HG02798 (cell line): ENCODE measurements around the gene MADCAM1.
"Not testable (repeated sequence)": the region's sequence is repeated elsewhere in the genome, so short reads cannot be mapped to it uniquely, and the experiment has no call there.

Experiments used
- ATAC-seq: cut with Tn5 transposase; IDR thresholded peaks from one replicate; pipeline ENCODE4 v1.9.1; 2021; ENCODE audit warnings: mild to moderate bottlenecking; ENCODE audit not compliant: unreplicated experiment, poor library complexity

Gene MADCAM1

DNA sequence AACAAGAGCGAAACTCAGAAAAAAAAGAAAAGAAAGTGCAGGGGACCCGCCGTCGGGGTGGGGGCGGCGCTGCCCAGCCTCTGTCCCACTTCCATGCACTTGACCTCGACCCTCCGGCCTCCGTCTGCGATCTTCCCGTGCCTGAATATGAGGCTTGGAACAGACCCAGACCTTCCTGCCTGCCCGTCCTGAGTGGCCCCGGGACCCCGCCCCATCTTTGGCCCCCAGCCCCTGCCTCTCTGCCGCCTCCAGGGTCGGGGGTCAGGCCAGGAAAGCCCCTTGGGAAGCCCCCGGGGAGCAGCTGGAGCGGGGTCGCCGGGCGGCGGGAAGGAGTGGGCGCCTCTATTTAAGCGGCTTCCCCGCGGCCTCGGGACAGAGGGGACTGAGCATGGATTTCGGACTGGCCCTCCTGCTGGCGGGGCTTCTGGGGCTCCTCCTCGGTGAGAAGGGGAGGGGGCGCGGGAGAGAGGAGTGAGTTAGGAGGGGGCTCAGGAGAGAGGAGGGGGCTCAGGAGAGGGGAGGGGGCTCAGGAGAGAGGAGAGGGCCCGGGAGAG lies at the start of gene MADCAM1:
Gene MADCAM1 (plus strand): TSS at position 375 of the 554 bp plus-strand sequence. CDS start 14 bp downstream, at position 389.
- ATAC-seq: no peak

DNA sequence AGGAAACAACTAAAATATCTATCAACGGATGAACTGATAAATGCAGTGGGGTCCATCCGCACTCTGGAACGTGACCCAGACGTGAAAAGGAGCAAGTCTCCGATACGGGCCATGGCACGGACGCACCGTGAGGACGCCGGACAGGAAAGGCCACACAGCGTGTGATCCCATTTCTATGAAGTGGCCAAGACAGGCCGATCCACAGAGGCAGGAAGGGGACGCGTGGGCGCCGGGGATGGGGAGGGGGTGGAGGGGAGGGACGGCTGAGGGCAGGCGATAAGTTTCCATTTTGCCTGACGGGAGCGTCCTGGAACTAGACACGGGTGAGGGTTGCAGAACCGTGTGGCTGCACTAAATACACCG lies 49.2 kb upstream of the MADCAM1 start:
- ATAC-seq: no peak

DNA sequence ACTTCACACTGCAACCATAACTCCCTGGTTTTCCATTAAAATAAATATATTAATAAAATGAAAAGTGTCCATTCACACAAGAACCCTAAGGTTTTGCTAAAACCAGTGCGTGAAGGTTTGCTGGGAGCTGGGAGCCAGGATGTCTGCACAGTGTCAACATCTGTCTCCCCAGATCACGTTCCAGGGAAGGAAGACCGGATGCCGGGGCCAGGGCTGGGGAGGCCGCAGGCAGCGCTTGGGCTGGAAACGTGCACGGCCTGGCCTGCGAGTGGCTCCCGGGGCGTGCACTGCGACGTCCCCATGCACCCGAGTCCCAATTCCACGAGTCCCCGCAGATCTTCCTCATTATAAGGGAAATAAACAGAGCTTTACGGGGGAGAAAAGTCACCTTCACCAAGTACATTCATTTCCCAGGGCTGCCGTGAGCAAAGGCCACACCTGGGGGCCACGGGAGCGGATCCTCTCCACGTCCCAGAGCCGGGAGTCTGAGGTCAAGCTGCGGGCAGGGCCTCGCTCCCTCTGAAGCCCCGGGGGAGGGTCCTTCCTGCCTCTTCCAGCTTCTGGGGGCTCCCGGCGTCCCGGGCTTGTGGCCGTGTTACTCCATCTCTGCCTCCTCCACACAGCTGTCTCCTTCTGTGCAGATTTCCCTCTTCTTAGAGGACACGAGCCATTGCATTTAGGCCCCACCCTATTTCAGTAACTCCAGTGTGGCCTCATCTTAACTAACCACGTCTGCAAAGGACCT lies 48.3 kb upstream of the MADCAM1 start:
- no peak for ATAC-seq

DNA sequence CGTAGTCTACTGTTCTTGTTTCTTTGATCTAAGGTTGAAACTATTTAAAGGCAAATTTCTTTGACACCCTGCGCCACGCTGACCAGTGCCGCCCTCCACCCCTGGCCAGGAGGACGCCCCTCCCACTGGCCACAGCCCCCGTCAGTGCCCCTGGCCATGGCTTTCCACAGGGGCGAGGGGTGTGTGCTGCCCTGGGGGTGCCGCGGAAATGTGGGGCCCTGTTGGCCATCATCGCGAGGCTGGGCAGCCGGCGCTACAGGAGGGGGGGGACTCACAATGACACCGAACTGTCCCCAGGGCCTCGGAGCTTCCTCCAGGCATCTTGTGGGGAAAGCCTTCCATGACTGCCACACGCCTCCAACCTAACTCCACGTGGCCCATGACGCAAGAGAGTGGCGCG lies 46.4 kb upstream of the MADCAM1 start:
- no peak for ATAC-seq

DNA sequence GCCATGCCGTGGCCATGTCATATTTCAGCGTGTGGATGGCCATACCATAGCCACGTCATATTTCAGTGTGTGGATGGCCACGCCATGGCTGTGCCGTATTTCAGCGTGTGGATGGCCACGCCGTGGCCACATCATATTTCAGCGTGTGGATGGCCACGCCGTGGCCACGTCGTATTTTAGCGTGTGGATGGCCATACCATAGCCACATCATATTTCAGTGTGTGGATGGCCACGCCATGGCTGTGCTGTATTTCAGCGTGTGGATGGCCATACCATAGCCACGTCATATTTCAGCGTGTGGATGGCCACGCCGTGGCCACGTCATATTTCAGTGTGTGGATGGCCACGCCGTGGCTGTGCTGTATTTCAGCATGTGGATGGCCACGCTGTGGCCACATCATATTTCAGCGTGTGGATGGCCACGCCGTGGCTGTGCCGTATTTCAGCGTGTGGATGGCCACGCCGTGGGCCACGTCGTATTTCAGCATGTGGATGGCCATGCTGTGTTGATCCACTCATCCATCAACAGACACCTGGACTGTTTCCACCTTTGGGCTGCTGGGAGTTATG lies 45.3 kb upstream of the MADCAM1 start:
- not testable (repeated sequence) for ATAC-seq

DNA sequence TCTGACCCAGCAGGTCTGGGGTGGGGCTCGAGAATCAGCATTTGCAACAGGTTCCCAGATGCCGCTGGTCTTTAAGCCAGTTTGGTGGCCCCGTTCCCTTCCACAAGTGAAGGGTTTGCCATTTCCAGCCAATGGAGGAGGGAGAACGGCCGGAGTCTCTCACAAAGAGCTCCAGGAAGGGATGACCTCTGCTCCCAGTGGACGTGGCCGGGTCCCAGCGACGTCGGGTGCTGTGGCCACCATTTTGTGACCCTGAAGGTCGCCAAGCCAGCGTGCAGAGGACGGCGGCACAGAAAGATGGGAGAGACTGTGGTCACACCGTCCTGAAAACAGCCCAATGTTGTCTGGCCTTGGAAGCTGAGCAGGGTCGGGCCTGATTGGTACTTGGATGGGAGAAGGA lies 43.5 kb upstream of the MADCAM1 start:
- ATAC-seq: no peak

DNA sequence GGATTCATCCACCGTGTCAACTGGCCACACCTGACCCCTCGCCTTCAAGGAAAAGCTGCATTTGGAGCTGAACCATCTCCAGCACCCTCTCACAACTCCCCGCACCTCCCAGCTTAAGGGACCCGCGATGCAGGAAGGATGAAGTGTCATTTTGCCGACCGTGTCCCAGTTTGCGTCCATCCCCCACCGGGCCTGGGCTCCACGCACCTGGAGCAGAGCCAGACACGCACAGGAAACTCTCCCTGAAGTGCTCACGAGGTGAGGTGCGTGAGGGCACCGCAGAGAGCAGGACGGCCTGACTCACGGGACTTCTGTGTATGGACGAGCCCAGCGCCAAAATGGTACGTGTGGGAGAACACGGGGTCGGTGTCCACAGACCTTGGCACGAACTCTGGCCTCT lies 42.7 kb upstream of the MADCAM1 start:
- no peak for ATAC-seq

DNA sequence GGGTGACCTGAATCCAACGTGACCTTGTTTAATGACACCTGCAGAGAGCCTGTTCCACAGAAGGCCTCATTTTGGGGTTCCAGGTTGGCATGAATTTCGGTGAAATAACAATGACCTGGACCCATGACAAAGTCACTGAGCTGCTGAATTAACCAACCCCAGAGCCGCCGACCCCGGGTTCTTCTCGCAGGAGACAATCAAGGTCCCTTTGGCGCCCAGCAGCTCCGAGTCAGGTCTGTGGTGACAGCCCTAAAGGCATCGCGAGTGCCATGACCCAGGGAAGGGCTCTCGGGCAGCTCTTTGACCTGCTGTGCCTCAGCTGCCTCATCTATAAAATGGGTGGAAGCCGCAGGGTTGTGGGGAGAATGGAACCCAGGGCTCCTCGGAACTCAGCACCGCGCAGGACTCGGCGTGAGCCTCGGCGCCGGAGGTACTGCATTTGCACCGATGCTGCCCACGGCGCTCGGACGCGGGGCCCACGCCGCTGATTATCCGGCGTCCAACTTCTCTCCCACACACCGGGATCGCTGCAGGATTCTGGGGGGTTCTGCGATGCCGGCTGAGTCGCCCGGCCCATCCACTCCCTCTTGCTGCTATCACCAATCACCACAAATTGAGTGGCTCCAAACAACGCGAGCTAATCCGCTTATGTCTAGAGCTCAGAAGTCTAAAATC lies 41.1 kb upstream of the MADCAM1 start:
- no peak for ATAC-seq

DNA sequence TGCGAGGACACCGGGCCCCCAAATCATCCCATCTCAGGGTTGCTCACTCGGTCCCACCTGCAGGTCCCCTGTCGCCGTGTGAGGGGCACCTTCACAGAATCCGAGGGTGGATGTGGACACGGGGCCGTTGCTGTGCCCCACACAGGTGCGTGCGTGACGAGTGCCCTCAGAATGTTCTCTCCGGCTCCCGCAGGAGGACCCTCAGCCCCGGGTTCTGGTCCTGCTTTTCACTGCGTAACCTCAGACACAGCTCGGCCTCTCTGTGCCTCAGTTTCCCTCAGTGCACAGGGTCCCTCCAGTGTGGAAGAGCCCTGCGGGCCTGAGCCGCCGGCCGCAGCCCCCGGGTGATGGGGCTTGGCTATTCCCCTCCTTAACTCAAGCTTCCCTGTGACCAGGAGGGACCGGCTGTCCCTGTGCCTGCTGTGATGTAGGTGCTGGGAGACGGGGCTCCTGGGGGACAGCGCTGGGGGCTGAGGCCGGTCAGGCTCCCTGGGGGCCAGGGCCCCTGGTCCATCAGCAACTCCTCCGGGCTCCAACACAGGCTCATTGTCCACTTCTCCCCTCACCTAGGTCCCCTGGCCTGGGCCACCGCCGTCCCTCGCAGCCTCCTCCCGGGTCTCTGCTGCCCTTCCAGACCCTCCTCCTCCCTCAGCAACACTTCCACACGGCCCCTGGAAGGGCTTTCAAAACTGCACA lies 40.3 kb upstream of the MADCAM1 start:
- no peak for ATAC-seq

DNA sequence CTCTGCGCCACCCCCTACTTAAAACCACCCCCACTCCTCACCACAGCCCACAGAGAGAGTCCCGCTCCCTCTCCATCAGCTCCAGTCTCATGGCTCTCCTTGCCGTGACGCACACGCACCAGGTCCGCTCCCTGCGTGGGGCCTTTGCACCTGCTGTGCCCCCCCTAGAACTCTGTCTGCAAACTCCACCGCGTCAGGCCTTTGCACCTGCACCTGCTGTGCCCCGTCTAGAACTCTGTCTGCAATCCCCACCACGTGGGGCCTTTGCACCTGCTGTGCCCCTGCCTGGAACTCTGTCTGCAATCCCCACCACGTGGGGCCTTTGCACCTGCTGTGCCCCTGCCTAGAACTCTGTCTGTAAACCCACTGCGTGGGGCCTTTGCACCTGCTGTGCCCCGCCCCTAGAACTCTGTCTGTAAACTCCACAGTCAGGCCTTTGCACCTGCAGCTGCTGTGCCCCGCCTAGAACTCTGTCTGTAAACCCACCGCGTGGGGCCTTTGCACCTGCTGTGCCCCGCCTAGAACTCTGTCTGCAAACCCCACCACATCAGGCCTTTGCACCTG lies 39.7 kb upstream of the MADCAM1 start:
- no peak for ATAC-seq

DNA sequence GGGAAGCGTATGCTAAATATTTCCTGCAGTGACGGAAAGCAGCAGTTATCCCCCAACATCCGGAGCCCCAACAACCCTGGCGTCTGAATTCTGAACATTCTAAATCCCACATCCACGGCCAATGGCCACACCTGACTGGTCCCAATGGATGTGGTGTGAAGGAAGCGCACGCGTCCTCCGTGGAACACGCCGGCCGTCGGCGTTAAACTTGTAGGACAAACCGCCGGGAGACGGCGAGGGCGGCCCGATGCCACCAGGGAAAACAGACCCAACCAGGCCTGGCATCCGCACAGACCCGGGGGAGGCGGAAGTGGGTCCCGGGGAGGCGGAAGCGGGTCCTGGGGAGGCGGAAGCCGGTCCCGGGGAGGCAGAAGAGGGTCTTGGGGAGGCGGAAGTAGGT lies 38.6 kb upstream of the MADCAM1 start:
- ATAC-seq: no peak

DNA sequence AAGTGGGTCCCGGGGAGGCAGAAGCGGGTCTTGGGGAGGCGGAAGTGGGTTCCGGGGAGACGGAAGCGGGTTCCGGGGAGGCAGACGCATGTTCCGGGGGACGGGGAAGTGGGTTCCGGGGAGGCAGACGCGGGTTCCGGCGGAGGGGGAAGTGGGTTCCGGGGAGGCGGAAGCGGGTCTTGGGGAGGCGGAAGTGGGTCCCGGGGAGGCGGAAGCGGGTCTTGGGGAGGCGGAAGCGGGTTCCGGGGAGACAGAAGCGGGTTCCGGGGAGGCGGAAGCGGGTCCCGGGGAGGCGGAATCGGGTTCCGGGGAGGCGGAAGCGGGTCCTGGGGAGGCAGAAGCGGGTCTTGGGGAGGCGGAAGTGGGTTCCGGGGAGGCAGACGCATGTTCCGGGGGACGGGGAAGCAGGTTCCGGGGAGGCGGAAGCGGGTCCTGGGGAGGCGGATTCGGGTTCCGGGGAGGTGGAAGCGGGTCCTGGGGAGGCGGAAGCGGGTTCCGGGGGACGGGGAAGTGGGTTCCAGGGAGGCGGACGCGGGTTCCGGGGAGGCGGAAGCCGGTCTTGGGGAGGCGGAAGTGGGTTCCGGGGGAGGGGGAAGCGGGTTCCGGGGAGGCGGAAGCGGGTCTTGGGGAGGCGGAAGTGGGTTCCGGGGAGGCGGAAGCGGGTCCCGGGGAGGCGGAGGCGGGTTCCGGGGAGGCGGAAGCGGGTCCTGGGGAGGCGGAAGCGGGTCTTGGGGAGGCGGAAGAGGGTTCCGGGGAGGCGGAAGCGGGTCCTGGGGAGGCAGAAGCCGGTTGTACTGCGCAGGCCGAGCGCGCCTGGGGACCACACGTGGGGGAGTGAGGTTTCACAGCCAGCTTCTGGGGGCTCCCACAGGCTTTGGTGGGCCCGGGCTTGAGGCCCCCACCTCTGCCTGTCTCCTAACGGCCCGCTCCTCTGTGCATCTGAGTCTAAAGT lies 37.9 kb upstream of the MADCAM1 start:
- no peak for ATAC-seq

DNA sequence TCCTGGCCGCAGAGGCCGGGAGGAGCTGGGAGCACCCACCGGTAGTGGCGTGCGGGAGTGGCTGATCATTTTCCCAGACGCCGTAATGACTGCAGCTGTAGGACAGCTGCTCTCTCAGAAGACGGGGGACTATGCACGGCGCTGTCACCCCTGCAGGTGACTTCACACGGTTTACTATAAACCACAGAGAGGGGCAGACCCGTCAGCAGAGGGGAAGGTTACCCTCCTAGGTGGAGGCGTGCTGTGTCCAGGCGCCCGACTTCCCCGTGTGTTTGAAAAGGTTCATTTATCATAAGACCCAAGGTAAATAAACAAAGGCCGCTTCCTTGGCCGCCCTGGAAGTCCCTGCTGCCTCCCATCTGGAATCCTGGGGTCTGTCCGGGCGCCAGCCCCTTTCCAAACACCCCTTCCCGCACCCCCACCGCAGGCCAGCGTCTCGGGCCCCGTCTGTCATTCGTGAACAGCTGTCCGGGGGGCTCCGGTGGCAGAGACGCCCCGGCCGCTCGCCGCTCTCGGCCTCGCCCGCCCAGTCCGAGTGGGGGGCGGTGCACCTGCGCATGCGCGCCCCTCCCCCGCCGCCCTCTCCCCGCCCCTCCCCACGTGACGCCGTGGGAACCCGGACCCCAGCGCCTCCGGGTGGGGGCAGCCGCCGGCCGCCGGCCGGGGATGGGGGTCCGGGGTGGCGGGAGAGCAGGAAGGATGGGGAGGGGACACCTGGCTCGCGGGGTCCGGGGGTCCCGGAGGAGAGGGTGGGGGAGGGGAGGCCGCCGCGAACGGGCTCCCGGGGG lies 36.4 kb upstream of the MADCAM1 start:
- no peak for ATAC-seq

DNA sequence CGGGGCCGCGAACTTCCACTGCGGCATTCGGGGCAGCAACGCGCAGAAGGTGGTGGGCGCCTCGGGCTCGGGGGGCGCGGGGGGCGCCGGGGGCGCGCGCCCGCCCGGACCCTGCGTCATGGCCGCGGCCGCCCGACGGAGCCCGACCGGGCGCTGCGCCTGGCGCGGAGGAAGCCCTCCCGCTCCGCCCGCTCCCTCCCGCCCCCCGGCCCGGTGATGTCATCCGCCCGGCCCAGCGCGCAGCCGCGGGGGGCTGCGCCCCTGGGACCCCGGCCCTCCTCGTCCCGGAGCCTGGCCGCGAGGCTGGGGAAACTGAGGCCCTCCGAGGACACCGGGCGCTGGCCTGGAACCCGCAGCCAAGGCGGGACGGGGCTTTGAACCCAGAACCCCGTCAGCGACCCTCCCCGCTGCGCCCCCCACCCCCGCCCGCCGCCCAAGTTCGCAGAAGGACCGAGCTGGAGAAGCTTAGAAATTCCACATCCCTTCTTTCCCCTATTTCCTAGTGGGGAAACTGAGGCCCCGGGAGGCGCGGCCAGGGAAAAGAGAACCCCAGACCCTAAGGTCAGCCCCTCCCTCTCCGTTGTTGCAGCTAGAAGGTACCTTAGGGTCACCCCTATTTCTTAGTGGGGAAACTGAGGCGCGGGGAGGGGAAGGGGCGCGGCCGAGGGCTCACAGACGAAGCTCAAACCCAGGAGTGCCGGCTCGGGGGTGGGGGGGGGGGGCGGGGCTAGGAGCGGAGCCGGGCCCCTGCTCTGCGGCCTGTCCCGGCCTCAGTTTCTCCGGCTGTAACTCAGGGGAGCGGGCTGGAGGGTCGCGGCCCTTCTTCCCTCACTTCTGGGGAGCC lies 35.2 kb upstream of the MADCAM1 start, which contains the start of gene SHC2:
Gene SHC2 (minus strand): TSS at position 157 of the 844 bp plus-strand sequence. CDS start 37 bp downstream, at position 120.
- no peak for ATAC-seq

DNA sequence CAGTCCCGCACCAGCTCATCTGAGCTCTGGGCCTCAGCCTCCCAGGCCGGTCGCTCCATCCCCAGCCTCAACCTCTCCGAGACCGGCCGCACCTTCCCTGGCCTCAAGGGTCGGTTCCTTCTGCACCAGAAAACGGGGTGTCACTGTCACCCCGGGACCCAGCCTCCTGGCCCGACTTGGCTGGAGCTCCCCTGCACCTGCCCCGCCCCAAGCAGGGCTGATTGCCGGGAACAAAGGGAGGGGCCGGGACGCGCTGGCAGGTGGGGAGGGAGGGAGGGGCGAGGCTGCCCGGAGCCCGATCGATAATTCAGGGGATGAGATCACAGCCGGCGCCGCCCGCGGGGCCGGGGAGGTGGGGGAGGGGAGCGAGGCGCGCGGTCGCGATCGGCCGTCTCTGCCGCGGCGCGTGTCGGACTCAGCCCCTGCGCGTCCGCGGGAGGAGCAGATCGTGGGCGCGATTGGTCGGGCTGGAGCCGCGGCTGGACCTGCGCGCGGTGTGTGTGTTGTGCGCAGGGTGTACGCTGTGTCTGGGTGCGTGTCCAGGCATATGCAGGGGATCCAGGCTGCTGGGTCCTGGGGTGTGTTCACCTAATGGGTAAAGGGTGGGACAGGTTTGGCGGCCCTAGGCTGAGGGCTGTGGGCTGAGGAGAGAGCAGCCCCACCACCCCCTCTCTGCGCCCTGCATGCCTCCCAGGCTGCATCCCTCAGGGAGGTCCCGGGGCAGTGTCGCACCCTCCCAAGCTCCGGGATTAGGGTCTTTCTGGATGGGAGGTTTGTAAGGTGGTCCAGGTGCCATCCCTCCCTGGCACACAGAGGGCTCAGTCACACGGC lies 34.4 kb upstream of the MADCAM1 start:
- no peak for ATAC-seq

DNA sequence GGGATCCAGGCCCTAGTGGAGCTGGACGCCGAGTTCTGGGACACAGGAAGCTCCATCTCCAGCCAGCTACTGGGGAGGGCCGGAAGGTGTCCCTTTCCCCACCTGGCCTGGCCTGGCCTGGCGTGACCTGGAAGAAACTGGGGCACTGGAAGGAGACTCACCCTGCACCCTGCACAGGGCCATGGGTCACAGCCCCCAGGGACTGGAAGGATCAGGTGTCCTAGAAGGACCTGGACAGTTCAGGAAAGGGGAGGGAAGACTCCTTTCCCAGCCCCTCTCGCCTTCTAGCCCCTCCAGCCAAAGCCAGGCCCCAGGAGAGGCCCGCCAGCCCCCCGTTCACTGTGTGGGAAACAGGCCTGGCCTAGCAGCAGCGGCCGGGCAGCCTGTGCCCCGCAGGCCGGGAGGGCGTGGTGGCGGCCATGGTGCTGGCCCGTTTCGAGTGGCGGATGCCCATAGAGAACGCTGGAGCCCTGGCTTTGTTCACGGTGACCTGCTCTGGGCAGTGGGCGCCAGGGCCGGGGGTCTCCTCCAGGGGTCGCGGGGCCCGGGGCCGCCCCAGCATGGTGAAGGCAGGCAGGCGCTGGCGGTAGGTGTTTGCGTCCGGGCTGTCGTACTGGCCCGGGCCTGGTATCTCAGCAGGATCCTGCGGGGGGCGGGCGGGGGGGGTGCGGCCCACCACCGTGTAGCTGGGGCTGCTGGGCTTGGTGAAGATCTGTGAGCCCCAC lies 32.6 kb upstream of the MADCAM1 start:
- no peak for ATAC-seq
